HG03378 (cell line): Measurements from ENCODE around the gene DCUN1D4.

Source experiments
- ATAC-seq: cut with Tn5 transposase; IDR thresholded peaks from one replicate; pipeline ENCODE4 v1.9.1; 2021; ENCODE audit warnings: mild to moderate bottlenecking, moderate library complexity; ENCODE audit not compliant: unreplicated experiment

The DCUN1D4 gene

DNA sequence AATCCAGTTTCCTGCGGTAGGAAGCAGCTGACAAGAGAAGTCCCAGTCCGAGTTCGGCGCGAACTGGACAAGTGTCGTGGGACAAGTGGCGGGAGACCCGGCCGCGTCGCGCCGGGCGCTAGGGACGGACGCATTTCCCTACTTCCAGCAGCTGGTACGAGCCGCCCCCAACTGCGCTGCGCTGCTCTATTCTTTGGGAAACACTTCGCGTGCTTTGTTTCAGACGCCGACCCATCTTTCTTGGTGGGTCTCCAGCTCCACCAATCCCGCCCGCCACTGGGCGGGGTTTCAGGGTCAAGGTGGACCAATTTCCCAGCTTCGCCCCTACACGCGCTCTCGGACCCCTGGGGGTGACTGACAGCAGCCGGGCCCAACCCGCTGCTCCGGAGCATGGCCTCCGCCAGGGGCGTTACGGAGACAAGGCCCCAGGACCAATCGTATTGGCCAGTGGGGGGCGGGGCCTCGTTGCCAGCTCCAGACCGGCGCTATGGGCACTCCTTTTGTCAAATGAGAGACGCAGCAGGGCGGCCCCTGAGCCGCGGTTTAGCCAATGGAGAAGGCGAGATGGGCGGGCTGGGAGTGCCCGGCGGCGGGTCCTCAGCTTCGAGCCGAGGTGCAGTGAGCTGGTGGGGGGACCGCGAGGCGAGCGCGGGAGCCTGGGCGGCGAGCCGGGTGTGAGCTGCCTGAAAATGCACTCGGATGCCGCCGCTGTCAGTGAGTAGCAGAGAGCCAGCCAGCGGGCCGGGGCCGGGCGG is at the start of gene DCUN1D4:
Gene DCUN1D4, plus strand, starts transcription at position 600 of the 755 bp plus-strand sequence. Its CDS starts 90 bp downstream, at position 690.
- peak; percentile 95 for ATAC-seq

DNA sequence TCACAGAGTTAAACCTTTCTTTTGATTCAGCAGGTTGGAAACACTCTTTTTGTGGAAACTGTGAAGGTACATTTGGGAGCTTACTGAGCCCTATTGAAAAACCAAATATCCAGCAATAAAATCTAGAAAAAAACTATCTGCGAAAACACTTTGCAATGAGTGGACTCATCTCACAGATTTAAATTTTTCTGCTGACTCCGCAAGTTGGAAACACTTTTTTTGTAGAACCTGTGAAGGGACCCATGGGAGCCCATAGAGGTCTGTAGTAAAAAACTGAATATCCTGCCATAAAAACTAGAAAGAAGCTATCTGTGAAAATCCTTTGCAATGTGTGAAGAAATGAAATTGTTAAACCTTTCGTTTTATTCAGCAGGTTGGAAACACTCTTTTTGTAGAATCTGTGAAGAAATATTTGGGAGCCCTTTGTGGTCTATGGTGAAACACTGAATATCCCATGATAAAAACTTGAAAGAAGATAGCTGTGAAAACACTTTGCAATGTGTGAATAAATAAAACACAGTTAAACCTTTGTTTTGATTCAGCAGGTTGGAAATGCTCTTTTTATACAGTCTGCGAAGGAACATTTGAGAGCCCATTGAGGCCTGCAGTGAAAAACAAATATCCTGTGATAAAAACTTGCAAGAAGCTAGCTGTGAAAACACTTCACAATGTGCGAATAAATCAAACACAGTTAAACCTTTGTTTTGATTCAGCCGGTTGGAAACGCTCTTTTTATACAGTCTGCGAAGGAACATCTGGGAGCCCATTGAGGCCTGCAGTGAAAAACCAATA is 22.3 kb upstream of the DCUN1D4 start:
- ATAC-seq, result no peak

DNA sequence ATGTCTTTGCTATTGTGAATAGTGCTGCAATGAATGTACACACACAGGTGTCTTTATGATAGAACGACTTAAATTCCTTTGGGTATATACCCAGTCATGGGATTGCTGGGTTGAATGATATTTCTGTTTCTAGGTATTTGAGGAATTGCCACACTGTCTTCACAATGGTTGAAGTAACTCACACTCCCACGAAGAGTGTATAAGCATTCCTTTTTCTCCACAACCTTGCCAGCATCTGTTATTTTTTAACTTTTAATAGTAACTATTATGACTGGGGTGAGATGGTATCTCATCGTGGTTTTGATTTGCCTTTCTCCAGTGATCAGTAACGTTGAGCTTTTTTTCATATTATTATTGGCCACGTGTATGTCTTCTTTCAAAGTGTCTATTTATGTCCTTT is 17.6 kb upstream of the DCUN1D4 start:
- no peak for ATAC-seq

DNA sequence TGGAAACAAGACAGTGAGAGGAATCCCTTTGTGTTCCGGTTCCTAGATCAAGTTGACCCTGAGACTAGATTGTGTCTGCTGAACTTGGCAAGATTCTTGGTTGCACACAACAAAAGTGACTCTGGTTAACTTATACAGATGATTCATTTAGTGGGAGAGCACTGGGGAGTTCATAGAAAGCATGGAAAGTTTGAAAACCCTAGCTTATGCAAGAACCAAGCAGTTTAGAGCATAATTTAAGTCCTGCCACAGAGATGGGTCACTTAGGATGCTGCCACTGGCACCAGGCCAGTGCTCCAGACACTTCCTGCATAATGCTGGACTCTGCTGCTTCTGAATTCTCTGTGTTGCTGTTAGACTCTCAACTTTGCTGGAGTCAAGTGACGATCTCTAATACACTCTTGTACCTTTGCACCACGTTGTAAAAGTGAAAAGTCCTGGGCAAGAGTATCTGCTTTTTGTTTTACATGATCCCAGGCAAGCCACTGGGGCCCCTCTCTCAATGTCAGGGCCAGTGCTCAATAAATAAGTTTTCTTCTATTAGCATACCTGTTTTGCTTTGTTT is 12.7 kb upstream of the DCUN1D4 start:
- ATAC-seq, result no peak

DNA sequence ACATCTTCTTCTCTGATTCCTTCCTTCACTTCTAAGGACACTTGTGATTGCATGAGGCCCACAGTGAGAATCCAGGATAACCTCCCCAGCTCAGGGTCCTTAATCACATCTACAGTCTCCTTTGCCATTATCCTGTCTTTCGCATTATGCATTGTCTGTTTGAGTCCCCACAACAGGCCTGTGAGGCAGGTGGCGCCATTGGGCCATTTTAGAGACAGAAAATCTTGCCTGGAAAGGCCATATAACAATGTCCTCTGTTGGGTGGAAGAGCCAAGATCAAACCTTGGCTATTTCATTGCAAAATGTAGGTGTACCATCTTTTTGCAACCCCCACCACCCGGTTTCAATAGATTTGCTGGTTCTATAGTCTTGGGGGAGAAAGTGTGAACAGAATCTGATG is 11.8 kb upstream of the DCUN1D4 start:
- peak; percentile 82 for ATAC-seq

DNA sequence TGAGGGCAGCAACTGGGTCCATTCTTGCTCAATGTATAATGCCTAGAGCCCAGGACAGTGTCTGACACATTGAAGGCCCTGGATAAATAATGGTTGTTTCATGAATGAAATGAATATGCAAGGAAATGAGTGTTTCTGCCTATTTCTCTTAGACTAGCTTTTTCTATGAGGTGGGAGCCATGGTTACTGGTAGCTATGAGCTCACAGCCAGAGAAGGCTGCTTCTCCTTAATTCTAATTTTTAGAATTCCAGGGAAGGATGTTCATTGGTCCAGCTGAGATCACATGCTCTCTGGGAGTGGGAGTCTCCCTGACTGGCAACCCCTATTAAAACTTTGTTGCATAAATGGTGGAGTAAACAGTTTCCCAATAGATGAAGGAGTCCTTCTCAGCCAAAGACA is 9.7 kb upstream of the DCUN1D4 start:
- no peak for ATAC-seq

DNA sequence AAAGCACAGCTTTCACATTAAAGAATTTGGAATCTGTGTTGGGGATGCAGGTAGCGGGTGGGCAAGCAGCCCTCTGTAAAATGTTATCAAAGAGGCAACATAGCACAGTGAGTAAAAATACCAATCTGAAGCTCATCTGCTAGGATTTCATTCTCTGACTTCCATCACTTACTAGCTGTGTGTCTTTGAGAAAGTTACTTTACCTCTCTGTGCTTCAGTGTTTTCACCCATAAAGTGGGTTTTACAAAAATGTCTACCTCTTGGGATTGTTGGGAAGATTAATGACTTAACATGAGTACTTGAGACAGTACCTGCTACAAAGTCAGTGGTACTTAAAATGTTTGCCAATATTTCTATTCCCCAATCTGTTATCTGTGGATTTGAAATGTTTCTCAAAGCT is 7.9 kb upstream of the DCUN1D4 start:
- ATAC-seq, result no peak

DNA sequence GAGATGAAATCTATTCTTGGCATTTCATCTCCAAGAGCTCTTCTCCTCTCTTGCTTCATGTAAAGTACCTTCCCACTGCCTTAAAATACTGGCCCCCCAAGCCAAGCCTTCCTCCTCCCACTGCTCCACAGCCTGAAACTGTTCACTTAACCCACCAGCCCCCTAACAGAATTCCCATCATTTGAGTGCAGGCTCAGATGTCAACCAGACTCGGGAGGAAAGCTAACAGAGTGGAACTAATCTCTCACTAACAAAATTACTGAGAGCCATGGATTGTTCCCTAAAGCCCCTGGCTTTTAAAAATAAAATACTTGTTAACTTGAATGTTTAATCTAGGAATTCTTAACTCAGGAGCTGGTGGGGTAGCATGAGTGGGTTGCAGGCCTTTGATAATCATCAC is 7.1 kb upstream of the DCUN1D4 start:
- ATAC-seq, result no peak

DNA sequence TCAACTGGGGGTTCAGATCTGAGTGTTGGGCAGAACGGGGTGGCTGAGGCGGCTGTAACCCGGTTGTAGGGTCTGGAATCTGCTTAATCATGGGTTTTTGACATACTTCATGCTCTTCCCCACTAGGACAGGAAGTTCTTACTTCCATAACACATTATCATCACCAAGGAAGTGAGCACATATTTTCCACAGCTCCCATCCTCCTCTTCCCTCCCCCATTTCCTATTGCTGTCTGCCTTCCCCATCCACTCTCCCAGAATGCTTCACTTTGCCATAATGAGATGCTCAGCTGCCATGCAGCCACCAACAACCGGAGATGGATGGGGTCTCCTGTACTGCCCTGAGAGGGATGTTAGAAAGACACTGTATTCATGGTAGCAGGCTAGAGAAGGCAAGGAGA is 6.4 kb upstream of the DCUN1D4 start:
- no peak for ATAC-seq

DNA sequence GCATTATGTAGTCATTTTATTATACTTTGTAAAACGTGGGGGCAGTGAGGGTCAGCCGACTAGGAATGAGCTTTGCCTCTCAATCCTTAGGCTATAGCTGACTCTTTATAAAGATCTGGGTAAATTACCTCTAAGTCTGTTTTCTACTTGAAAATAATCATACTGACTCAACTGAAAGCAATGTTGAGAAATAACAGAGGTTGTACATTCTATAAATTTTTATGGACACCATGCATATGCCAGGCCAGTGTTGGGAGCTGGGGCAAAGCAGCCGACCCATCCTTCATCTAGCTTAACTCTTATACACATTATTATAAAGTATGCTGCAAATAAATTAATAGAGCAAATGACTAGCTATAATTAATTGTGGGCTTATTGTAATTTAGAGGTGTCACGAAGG is 2.2 kb upstream of the DCUN1D4 start:
- ATAC-seq, result no peak

DNA sequence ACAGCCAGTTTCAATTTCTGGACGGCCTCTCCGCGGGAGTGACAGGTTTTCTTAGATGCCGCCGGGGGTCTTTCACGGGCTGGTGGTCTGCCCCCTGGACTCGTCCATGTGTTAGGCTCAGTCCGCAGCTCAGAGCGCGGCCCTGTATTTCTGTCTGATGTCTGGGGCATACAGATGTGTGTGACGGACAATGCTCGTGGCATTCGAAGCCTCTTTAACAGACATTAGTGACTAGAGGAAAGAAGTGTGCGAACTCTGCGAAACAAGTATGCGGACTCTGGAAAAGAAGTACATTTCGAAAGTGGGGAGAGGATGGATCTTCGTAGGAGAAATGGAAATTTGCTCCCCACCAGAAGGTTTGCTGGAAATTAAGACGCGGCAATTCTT is 793 bp upstream of the DCUN1D4 start:
- no peak for ATAC-seq

DNA sequence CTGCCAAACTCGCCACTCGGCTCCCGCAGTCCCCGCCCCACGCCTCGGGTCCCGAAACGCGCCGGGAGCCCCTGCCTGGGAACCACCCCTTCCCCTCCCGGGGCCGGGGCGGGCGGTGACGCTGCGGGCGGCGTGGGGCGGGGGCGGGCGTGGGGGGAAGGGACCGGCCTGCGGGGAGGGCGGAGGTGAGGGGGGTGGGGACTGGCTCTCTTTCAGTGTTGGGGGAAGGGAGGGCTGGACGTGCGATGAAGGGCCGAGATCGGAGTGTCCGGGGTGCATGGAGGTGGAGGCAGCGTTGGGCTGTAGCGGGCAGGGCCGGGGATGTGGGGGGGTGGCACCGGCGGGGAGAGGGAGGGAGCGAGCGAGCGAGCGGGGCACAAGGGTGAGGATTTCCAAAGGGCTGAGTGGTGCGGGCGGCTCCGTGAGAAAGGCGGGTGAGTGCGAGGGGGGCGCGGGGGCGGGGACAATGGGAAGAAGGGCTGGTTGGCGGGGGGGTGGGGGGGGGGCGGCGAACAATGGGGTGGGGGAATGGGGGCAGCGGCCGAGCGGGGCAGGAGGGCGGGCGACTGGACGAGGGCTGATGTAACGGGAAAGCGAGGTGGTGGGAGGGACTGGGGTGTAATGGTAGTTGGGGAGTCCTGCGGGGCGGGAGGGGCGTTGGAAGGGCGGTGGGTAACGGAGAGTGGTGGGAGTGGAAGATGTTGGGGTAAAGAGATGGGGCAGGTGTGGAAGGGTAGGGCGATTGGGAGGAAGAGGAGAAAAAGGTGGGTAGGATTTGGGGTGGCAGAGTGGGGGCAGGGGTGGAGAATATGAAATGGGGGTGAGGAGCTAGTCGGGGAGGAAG is 578 bp downstream of the DCUN1D4 start:
- no peak for ATAC-seq

DNA sequence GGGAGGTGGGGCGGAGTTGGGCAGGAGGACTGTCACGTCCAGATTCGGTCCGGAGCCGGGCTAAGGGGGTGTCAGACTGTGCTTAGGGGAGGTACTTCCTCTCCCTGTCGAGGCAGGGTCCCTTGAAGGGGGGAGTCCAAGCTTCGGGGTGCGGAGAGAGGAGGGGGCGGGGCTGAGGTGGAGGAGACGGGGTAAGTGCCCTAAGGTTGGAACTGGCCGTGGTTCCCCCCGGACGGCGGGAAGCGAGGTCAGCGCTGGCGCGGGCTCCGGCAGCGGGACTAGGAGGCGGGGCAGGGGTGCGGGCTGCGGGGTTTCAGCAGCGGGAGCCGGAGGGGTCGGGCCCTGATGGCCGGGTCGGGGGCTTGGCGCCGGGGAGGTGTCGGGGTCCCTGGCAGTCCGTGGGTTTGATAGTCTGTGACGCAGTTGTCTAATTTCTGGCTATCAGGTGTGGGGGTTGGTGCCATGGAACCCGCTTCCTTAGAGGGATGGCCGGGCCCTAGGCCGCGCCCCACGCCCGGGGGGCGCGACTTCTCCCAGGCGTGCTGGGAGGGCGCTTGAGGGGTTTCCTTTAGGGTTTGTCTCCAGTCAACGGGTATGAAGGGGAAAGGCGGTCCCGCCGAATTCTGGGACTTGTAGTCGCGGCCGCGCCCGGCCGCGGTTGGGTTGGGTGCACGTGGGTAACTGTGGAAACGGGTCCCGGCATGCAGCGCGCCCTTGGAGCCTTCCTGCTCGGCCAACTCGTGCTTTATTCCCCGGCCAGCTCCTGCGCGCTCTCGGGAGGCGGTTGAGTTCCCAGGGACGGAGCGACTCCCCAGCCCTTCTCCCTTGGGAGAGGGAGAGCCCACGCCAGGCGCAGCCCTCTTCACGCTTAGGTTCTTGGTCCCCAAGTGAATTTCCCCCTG is 1.5 kb downstream of the DCUN1D4 start:
- peak; percentile 37 for ATAC-seq

DNA sequence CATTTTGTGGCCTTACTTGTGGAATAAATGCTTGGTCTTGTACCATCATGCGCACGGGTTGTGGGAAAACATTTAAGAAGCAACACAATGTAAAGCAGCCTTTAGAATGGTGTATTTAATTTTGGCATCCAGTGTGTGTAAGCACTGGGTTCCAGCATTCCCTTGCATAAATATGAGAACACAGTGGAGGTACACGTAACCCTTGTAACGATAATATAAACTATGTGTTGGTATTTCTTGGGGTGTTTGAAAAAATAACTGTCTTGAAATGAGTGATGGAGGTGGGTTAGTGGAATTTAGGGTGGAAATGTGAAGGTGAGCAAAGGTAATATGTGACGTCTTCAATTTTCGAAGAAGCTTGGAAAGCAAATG is 2.1 kb downstream of the DCUN1D4 start:
- ATAC-seq, result no peak

DNA sequence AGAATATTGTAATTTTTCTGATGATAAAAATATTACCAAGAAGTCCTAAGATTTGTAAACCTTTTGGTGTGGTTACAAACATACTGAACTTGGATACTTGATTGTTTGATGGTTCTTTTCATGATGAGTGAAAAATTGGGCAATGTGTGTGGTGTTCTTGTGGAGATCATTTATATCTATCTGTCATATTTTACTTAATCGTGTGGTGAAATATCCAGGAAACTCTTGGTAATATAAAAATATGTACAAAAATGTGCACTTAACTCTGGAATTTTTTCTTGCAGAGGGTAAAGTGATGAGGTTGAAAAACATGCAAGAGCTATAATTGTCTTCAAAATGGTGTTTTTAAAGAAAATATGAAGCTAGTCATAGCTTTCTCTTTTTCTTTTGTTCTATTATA is 2.8 kb downstream of the DCUN1D4 start:
- ATAC-seq, result no peak

DNA sequence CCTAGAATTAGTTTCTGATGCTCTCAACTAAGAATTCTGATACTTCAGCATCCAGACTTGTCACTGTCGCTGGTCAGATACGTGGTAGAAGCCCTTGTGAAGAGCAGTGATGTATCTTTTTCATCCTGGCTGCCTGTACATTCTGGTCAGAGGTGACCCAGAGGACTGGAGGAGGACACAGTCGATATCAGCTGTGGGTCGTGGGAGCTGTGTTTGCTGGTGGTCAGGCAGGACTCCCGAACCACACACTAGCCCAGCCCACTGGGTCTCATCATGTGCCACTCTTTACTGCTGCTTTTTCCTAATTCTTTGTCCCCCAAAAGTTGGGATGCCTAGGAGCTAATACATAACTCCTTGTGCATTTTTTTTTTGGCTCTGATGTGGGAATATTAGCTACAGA is 6.5 kb downstream of the DCUN1D4 start:
- ATAC-seq, result no peak

DNA sequence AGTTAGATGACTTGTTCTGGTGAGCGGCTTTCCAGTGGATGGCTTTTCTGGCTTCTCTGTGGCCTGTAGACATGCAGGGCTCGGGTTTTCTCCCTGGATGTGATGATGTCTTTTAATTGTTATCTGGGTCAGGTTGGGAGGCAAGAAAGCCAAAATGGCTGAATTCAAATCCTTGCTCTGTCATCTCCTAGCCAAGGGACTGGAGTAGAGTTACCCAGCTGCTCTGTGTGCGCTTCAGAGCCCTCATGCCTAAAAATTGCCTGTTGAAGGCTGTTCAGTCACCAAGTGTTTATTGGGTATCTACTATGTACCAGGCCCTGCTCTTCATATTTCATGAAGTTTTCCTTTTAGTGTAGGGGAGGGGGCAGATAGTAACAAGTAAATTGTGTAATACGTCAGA is 7.3 kb downstream of the DCUN1D4 start:
- ATAC-seq, result no peak

DNA sequence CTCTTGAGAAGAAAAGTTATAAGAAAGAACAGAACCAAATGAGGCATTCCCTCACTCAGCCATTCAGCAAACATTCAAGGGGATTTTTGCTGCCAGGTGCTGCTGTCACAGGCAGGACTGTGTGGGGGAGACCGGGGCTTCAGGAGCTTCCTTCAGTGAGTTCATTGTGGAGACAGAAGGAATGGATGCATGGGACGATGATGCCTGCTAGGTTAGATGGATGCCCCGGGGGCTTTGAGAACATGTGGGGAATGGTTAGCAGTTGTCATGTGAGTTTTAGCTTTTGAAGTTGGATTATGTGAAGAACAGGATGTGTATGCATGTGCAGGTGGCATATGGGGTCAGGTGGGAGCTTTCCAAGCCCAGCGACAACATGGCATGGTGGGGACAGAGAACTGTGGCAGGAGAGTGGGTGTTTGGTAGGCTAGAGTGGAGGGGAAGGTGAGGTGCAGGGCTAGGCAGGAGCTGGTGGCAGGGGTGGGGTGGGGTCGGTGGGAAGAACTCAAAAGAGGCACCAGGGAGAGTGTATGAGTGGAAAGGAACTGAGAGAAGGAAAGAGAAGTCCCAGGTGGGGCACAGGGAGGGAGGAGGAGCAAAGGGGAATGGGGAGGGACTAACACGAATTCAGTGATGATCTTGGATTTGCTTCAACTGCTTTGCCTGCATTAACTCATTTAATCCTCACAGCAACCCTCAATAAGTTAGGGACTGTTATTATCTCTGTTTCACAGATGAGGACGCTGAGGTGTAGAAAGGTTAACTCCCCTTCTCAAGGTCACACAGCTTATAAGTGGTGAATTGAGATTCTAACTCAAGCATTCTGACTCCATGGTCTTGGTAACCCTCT is 8.4 kb downstream of the DCUN1D4 start:
- no peak for ATAC-seq

DNA sequence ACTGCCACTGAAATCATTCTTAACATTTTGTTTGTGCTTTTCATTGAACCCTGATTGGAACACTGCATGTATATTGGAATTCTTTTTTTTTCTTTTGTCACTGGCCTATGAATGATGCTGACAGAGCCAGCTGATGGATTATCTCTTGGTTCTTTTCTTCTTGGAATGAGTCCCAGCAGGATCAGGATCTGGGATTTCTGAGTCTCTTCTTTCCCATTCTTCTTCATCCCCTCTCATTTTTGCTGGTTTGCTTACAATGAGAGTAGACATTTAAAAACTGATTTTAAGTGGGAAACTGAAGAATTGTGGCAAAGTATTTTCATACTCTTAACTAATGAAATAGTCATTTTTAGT is 9.0 kb downstream of the DCUN1D4 start:
- ATAC-seq, result no peak
